Gastroesophageal sphincter (tissue), 4 donors: ENCODE data around the gene SPTBN5. TPM values are rescaled to one million over a fixed set of nuclear protein-coding genes. Genes with fewer than 3 reads are reported as not detected.

Experiments
- ATAC-seq: fragments of 150-250 bp; one replicate; pipeline ENCODE4 v1.9.1; 2016; ENCODE audit warnings: mild to moderate bottlenecking, moderate library complexity
- H3K27ac ChIP-seq, 4 donors: fragments of 200-600 bp; sonication (generic) in 3 of 4; 1 replicate in 3 of 4; 2 replicates in 1 of 4; pipeline ENCODE4 v1.5.1; 2016 to 2019
- H3K27me3 ChIP-seq: fragments of 200-600 bp; sonication (generic); one replicate; pipeline ENCODE4 v1.5.1; 2019
- H3K36me3 ChIP-seq, 2 donors: fragments of 200-600 bp; sonication (generic); one replicate each; pipeline ENCODE4 v1.5.1; 2019; ENCODE audit warnings: control low read depth in 1 of 2
- H3K4me1 ChIP-seq, 3 donors: fragments of 200-600 bp; sonication (generic); 1 replicate in 2 of 3; 2 replicates in 1 of 3; pipeline ENCODE4 v1.5.1; 2016 to 2019; ENCODE audit warnings: control low read depth in 2 of 3
- H3K4me3 ChIP-seq, 2 donors: fragments of 200-600 bp; sonication (generic); one replicate each; pipeline ENCODE4 v1.5.1; 2019; ENCODE audit warnings: mild to moderate bottlenecking in 1 of 2, moderate library complexity in 1 of 2
- H3K9me3 ChIP-seq, 3 donors: fragments of 200-600 bp; sonication (generic); one replicate each; pipeline ENCODE4 v1.5.1; 2017 to 2019; ENCODE audit warnings: control low read depth in 2 of 3
- CTCF ChIP-seq, 4 experiments: fragments of 200-600 bp in 2 of 4; fragments of 450-650 bp in 2 of 4; sonication (generic) in 1 of 4; IDR thresholded peaks; one replicate each; pipeline ENCODE4 v1.5.1; 2017 to 2019; ENCODE audit warnings: antibody characterized with exemption in 4 of 4, mild to moderate bottlenecking in 2 of 4, moderate library complexity in 2 of 4
- EP300 ChIP-seq: sonication (generic); formaldehyde crosslinking; IDR thresholded peaks from one replicate; pipeline ENCODE4 v1.6.1; 2017; ENCODE audit warnings: antibody characterized with exemption, mild to moderate bottlenecking
- POLR2A ChIP-seq, 2 donors: fragments of 450-650 bp; IDR thresholded peaks; one replicate each; pipeline ENCODE4 v1.6.1; 2017; ENCODE audit warnings: antibody characterized with exemption in 2 of 2, mild to moderate bottlenecking in 2 of 2, moderate library complexity in 1 of 2
- POLR2AphosphoS5 ChIP-seq: sonication (generic); formaldehyde crosslinking; IDR thresholded peaks from one replicate; pipeline ENCODE4 v1.6.1; 2017; ENCODE audit warnings: antibody characterized with exemption
- WGBS, 2 donors: methylation state at CpG; one replicate each; pipeline ENCODE4 v1.1.5; 2018; ENCODE audit warnings: low coverage in 1 of 2; 5-methylcytosine and 5-hydroxymethylcytosine counted together
- total RNA-seq, 4 donors: library from RNA; depleted of rRNA; stranded (reverse); fragments of >200 nt; gene quantifications; one replicate each; pipeline ENCODE4 v1.1.0, GENCODE V29; 2016

Gene SPTBN5
- total RNA-seq, 4 donors from 2014 or later = 0.13 to 0.93 (median 0.38) TPM

- no peaks in the 10 kb centered on the region for H3K27me3 ChIP-seq
- no peak overlapping the region for H3K4me3 ChIP-seq
- H3K27ac ChIP-seq = peak overlapping the region in 1 of 4 donors; percentile 21
- no peak for TF ChIP-seq EP300
- TF ChIP-seq CTCF (IDR thresholded peaks at IDR 0.05) = no peak
- TF ChIP-seq POLR2A (IDR thresholded peaks at IDR 0.05) = no peak
- TF ChIP-seq POLR2AphosphoS5 = no peak
- H3K9me3 ChIP-seq = no peaks in the 10 kb centered on the region
- H3K36me3 ChIP-seq = peaks cover 0 to 24% of the 10 kb centered on the region in 2 donors
- WGBS, 2 donors = 100% methylated on average over 1 to 4 of the region's 9 CpGs
- peaks cover 0 to 32% (median 11%) of the 10 kb centered on the region in 3 donors for H3K4me1 ChIP-seq
- no peak for ATAC-seq
These were observed 46.1 kb upstream of the SPTBN5 start for GRCh38 chr15:41939986-41940385.

- peak; percentile 14 for TF ChIP-seq POLR2AphosphoS5
- TF ChIP-seq CTCF (IDR thresholded peaks at IDR 0.05) = no peak
- H3K4me3 ChIP-seq = no peak overlapping the region
- no peak for ATAC-seq
- no peaks in the 10 kb centered on the region for H3K9me3 ChIP-seq
- H3K4me1 ChIP-seq = peaks cover 0 to 39% (median 11%) of the 10 kb centered on the region in 3 donors
- peak overlapping the region in 3 of 4 donors; percentile 65 to 70 (median 66) for H3K27ac ChIP-seq
- no peaks in the 10 kb centered on the region for H3K27me3 ChIP-seq
- peaks cover 0 to 20% of the 10 kb centered on the region in 2 donors for H3K36me3 ChIP-seq
- 53 to 82% methylated on average over 3 to 4 of the region's 4 CpGs for WGBS, 2 donors
These were observed 43.7 kb upstream of the SPTBN5 start for GRCh38 chr15:41937568-41937923.

- no peaks in the 10 kb centered on the region for H3K27me3 ChIP-seq
- peaks cover 0 to 14% of the 10 kb centered on the region in 2 donors for H3K36me3 ChIP-seq
- peak; percentile 54 for ATAC-seq
- no peak overlapping the region for H3K4me3 ChIP-seq
- 66 to 82% methylated on average over 13 to 16 of the region's 19 CpGs for WGBS, 2 donors
- peaks cover 0 to 42% (median 15%) of the 10 kb centered on the region in 3 donors for H3K4me1 ChIP-seq
- H3K9me3 ChIP-seq = no peaks in the 10 kb centered on the region
- peak; percentile 46 for TF ChIP-seq POLR2AphosphoS5
- TF ChIP-seq CTCF (IDR thresholded peaks at IDR 0.05) = no peak
- no peak for TF ChIP-seq EP300
- no peak for TF ChIP-seq POLR2A (IDR thresholded peaks at IDR 0.05)
- peak overlapping the region in 3 of 4 donors; percentile 65 to 70 (median 66) for H3K27ac ChIP-seq
These were observed 43.1 kb upstream of the SPTBN5 start for GRCh38 chr15:41936649-41937567.

GRCh38 chr15:41936155-41936554, 42.3 kb upstream of the SPTBN5 start:
- no peak for ATAC-seq
- H3K27me3 ChIP-seq = no peaks in the 10 kb centered on the region
- H3K4me1 ChIP-seq = peaks cover 0 to 45% (median 17%) of the 10 kb centered on the region in 3 donors
- peak overlapping the region in 3 of 4 donors; percentile 53 to 68 (median 61) for H3K27ac ChIP-seq
- WGBS, 2 donors = 89 to 92% methylated on average over 2 to 3 of the region's 3 CpGs
- H3K9me3 ChIP-seq = no peaks in the 10 kb centered on the region
- H3K36me3 ChIP-seq = peaks cover 0 to 8% of the 10 kb centered on the region in 2 donors
- TF ChIP-seq EP300 = no peak
- no peak for TF ChIP-seq POLR2AphosphoS5
- TF ChIP-seq CTCF (IDR thresholded peaks at IDR 0.05) = no peak
- no peak for TF ChIP-seq POLR2A (IDR thresholded peaks at IDR 0.05)
- no peak overlapping the region for H3K4me3 ChIP-seq
